HepG2 (cell line): Measurements from ENCODE around the gene ALDH3B2. TPM values are rescaled to one million over a fixed set of nuclear protein-coding genes. Genes with fewer than 3 reads are reported as not detected.
A peak's percentile ranks its signal among the peaks of the same experiment; 100 is the strongest.

Source experiments
- AKAP8 ChIP-seq: sonication (generic); formaldehyde crosslinking; IDR thresholded peaks from 2 replicates; pipeline ENCODE4 v1.5.1; 2020; ENCODE audit warnings: mild to moderate bottlenecking, missing genetic modification reagents
- CENPX ChIP-seq: sonication (generic); formaldehyde crosslinking; IDR thresholded peaks from 2 replicates; pipeline ENCODE4 v1.9.0; 2021; ENCODE audit warnings: mild to moderate bottlenecking, missing genetic modification reagents, moderate library complexity
- CERS6 ChIP-seq: sonication (generic); formaldehyde crosslinking; IDR thresholded peaks from 2 replicates; pipeline ENCODE4 v1.5.0; 2020; ENCODE audit warnings: missing genetic modification reagents
- GPBP1L1 ChIP-seq: sonication (generic); formaldehyde crosslinking; IDR thresholded peaks from 2 replicates; pipeline ENCODE4 v1.5.0; 2020; ENCODE audit warnings: mild to moderate bottlenecking, missing genetic modification reagents
- JUN ChIP-seq: sonication (generic); formaldehyde crosslinking; IDR thresholded peaks from 2 replicates; pipeline ENCODE4 v1.4.0; 2020; ENCODE audit warnings: mild to moderate bottlenecking, missing genetic modification reagents
- NBN ChIP-seq: fragments of 450-650 bp; conservative IDR thresholded peaks from 2 replicates; pipeline ENCODE4 v1.6.1; 2017
- NFE2L1 ChIP-seq: sonication (generic); formaldehyde crosslinking; IDR thresholded peaks from 2 replicates; pipeline ENCODE4 v1.4.0; 2020; ENCODE audit warnings: missing genetic modification reagents, mild to moderate bottlenecking, borderline replicate concordance
- NR2F6 ChIP-seq, 2 experiments: IDR thresholded peaks; 2 replicates each; pipeline ENCODE4 v1.6.1; 2016; ENCODE audit warnings: antibody characterized with exemption in 1 of 2, mild to moderate bottlenecking in 1 of 2
- ONECUT2 ChIP-seq: sonication (generic); formaldehyde crosslinking; IDR thresholded peaks from 2 replicates; pipeline ENCODE4 v1.4.0; 2020; ENCODE audit warnings: missing genetic modification reagents
- SYNCRIP ChIP-seq: fragments of 200-400 bp; formaldehyde crosslinking; IDR thresholded peaks from 2 replicates; pipeline ENCODE4 v1.6.1; 2018; ENCODE audit warnings: mild to moderate bottlenecking, low read depth, low read length; ENCODE audit not compliant: insufficient read depth
- TBX3 ChIP-seq: fragments of 450-650 bp; IDR thresholded peaks from 2 replicates; pipeline ENCODE4 v1.6.1; 2017; ENCODE audit warnings: antibody characterized with exemption, mild to moderate bottlenecking, inconsistent platforms, borderline replicate concordance
- ZBTB7B ChIP-seq: sonication (generic); formaldehyde crosslinking; IDR thresholded peaks from 2 replicates; pipeline ENCODE4 v1.4.0; 2020; ENCODE audit warnings: missing genetic modification reagents
- ZKSCAN8 ChIP-seq: IDR thresholded peaks from 2 replicates; pipeline ENCODE4 v1.6.1; 2016; ENCODE audit warnings: borderline replicate concordance, missing genetic modification reagents, missing compliant biosample characterization
- ZNF24 ChIP-seq: fragments of 450-650 bp; IDR thresholded peaks from 2 replicates; pipeline ENCODE4 v1.6.1; 2017; ENCODE audit warnings: antibody characterized with exemption, mild to moderate bottlenecking
- ZNF550 ChIP-seq: sonication (generic); formaldehyde crosslinking; IDR thresholded peaks from 2 replicates; pipeline ENCODE4 v1.4.0; 2020; ENCODE audit warnings: mild to moderate bottlenecking, missing genetic modification reagents, borderline replicate concordance
- ZSCAN21 ChIP-seq: sonication (generic); formaldehyde crosslinking; IDR thresholded peaks from 2 replicates; pipeline ENCODE4 v1.8.0; 2022; ENCODE audit warnings: mild to moderate bottlenecking, missing genetic modification reagents, moderate library complexity, borderline replicate concordance
- ZSCAN9 ChIP-seq: IDR thresholded peaks from 2 replicates; pipeline ENCODE4 v1.6.1; 2016; ENCODE audit warnings: borderline replicate concordance
- polyA plus RNA-seq, 8 experiments: library from polyadenylated mRNA; depleted of rRNA in 3 of 8; stranded (reverse) in 7 of 8; unstranded in 1 of 8; fragments of >200 nt; fragmentation: Illumina TruSeq in 4 of 8; extraction: Trizol in 4 of 8; gene quantifications; 2 replicates each; pipeline versions ENCODE4 v1.2.1 to v1.2.3, GENCODE V29; 2011 to 2016; ENCODE audit warnings: low read depth in 4 of 8, missing spikeins in 1 of 8, mixed read lengths in 1 of 8; ENCODE audit not compliant: insufficient read depth in 1 of 8
- total RNA-seq, 5 experiments: library from RNA; depleted of rRNA; stranded (reverse); fragments of >200 nt; fragmentation: Illumina TruSeq; extraction: Trizol; gene quantifications; 2 replicates each; pipeline ENCODE4 v1.2.3, GENCODE V29; 2016; ENCODE audit warnings: low read depth in 1 of 5
- TF ChIP-seq, protein P1 (sequence below): sonication (generic); formaldehyde crosslinking; IDR thresholded peaks from 2 replicates; pipeline ENCODE4 v1.4.0; 2020; ENCODE audit warnings: missing genetic modification reagents
- TF ChIP-seq, protein P2 (sequence below): fragments of 450-650 bp; IDR thresholded peaks from 2 replicates; pipeline ENCODE4 v1.6.1; 2016
- TF ChIP-seq, protein P3 (sequence below): sonication (generic); formaldehyde crosslinking; IDR thresholded peaks from 2 replicates; pipeline ENCODE4 v1.5.0; 2020; ENCODE audit warnings: missing genetic modification reagents
- TF ChIP-seq, protein P4 (sequence below): sonication (generic); formaldehyde crosslinking; conservative IDR thresholded peaks from 2 replicates; pipeline ENCODE4 v1.8.0; 2022; ENCODE audit warnings: missing genetic modification reagents

Gene ALDH3B2
- total and polyA plus RNA-seq, 2 of the 13 experiments (the other 11 are each of a cell fraction or from before 2014, with no cell fraction given): not detected

GRCh38 chr11:67629386-67630227 is 44.8 kb downstream of the ALDH3B2 start, which contains the start of gene NUDT8 (continued):
- TF ChIP-seq, protein P1, sequence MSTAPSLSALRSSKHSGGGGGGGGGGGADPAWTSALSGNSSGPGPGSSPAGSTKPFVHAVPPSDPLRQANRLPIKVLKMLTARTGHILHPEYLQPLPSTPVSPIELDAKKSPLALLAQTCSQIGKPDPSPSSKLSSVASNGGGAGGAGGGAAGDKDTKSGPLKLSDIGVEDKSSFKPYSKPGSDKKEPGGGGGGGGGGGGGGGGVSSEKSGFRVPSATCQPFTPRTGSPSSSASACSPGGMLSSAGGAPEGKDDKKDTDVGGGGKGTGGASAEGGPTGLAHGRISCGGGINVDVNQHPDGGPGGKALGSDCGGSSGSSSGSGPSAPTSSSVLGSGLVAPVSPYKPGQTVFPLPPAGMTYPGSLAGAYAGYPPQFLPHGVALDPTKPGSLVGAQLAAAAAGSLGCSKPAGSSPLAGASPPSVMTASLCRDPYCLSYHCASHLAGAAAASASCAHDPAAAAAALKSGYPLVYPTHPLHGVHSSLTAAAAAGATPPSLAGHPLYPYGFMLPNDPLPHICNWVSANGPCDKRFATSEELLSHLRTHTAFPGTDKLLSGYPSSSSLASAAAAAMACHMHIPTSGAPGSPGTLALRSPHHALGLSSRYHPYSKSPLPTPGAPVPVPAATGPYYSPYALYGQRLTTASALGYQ (CRISPR knock-in tag): no peak
- TF ChIP-seq TBX3 (no peak), NBN (no peak), CERS6 (no peak), ZKSCAN8 (CRISPR knock-in tag) (no peak), GPBP1L1 (CRISPR knock-in tag) (no peak), SYNCRIP (no peak), CENPX (CRISPR knock-in tag) (no peak), ONECUT2 (CRISPR knock-in tag) (no peak), ZSCAN9 (CRISPR knock-in tag) (peak; percentile 76; the same call in 1 of the 2 replicates), ZSCAN21 (CRISPR knock-in tag) (peak; percentile 84), ZNF24 (no peak), NFE2L1 (CRISPR knock-in tag) (no peak), ZBTB7B (peak; percentile 72), AKAP8 (no peak), JUN (CRISPR knock-in tag) (no peak), NR2F6 (IDR thresholded peaks at IDR 0.05) (no peak), NR2F6 (CRISPR knock-in tag; IDR thresholded peaks at IDR 0.05) (no peak), ZNF550 (CRISPR knock-in tag) (no peak)
- TF ChIP-seq, protein P2, sequence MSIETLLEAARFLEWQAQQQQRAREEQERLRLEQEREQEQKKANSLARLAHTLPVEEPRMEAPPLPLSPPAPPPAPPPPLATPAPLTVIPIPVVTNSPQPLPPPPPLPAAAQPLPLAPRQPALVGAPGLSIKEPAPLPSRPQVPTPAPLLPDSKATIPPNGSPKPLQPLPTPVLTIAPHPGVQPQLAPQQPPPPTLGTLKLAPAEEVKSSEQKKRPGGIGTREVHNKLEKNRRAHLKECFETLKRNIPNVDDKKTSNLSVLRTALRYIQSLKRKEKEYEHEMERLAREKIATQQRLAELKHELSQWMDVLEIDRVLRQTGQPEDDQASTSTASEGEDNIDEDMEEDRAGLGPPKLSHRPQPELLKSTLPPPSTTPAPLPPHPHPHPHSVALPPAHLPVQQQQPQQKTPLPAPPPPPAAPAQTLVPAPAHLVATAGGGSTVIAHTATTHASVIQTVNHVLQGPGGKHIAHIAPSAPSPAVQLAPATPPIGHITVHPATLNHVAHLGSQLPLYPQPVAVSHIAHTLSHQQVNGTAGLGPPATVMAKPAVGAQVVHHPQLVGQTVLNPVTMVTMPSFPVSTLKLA: no peak
- TF ChIP-seq, protein P3, sequence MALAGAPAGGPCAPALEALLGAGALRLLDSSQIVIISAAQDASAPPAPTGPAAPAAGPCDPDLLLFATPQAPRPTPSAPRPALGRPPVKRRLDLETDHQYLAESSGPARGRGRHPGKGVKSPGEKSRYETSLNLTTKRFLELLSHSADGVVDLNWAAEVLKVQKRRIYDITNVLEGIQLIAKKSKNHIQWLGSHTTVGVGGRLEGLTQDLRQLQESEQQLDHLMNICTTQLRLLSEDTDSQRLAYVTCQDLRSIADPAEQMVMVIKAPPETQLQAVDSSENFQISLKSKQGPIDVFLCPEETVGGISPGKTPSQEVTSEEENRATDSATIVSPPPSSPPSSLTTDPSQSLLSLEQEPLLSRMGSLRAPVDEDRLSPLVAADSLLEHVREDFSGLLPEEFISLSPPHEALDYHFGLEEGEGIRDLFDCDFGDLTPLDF (CRISPR knock-in tag): peak; percentile 73; the same call in 1 of the 2 replicates
- TF ChIP-seq, protein P4, sequence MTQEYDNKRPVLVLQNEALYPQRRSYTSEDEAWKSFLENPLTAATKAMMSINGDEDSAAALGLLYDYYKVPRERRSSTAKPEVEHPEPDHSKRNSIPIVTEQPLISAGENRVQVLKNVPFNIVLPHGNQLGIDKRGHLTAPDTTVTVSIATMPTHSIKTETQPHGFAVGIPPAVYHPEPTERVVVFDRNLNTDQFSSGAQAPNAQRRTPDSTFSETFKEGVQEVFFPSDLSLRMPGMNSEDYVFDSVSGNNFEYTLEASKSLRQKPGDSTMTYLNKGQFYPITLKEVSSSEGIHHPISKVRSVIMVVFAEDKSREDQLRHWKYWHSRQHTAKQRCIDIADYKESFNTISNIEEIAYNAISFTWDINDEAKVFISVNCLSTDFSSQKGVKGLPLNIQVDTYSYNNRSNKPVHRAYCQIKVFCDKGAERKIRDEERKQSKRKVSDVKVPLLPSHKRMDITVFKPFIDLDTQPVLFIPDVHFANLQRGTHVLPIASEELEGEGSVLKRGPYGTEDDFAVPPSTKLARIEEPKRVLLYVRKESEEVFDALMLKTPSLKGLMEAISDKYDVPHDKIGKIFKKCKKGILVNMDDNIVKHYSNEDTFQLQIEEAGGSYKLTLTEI (CRISPR knock-in tag): no peak
